ENCODE data around the gene PTPN6.

- no peak for TF ChIP-seq CTCF (IDR thresholded peaks at IDR 0.05)
- no peak for TF ChIP-seq POLR2A (IDR thresholded peaks at IDR 0.05)
These were observed 41.6 kb upstream of the PTPN6 start for GRCh38 chr12:6909421-6910145.
